Left renal cortex interstitium (tissue), 4 donors: ENCODE data around the gene DNLZ. TPM values are rescaled to one million over a fixed set of nuclear protein-coding genes. Genes with fewer than 3 reads are reported as not detected.

Experiments
- DNase-seq, 4 donors: peaks; one replicate each; pipeline ENCODE4 v3.0.0-alpha.2; 2013; ENCODE audit warnings: low read depth in 4 of 4, low spot score in 2 of 4, missing footprints in 1 of 4
- polyA plus RNA-seq, 4 donors: library from polyadenylated mRNA; unstranded; fragments of 120-200 nt; gene quantifications; one replicate each; pipeline ENCODE4 v1.2.1, GENCODE V29; 2013; ENCODE audit not compliant: insufficient read length in 4 of 4

DNLZ gene
- polyA plus RNA-seq, 4 donors, result 5.0 to 26.2 (median 9.1) TPM

DNA sequence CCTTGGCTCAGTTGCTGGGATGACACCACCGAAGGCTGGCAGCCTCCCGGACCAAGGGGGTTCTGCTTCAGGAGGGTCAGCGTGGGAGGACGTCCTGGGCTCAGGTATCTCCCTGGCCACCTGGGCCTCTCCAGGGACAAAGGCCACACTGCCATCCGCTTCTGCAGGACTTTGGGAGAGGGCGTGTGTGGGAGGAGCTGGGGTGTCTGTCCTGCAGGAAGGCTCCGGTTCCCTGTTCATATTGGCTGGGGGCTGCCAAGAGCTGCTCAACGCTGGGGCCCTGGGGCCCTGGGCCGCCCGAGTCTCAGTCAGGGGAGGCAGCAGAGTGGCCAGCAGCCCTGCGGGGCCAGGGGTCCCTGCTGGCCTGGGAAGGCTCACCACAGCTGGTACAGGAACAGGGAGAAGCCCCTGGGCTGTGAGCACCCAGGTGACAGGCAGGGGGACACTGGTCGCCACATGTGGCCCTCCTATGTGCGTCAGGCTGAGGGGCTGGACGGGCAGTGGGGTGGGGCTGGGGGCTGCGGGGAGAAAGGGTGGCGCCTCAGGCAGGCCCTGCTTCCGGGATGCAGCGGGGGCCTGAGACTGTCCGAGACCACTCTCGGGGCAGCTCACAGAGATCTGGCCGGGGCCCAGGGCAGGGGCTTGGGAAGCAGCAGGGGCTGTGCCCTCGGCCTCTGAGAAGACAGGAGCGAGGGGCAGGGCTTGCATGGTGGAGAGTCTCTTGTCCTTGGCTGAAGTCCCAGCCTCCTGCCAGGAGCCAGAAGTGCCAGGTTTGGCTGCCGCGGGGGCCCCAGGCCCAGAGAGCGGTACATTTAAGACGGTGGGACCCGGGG lies 14.8 kb upstream of the DNLZ start:
- DNase-seq, result no peak

DNA sequence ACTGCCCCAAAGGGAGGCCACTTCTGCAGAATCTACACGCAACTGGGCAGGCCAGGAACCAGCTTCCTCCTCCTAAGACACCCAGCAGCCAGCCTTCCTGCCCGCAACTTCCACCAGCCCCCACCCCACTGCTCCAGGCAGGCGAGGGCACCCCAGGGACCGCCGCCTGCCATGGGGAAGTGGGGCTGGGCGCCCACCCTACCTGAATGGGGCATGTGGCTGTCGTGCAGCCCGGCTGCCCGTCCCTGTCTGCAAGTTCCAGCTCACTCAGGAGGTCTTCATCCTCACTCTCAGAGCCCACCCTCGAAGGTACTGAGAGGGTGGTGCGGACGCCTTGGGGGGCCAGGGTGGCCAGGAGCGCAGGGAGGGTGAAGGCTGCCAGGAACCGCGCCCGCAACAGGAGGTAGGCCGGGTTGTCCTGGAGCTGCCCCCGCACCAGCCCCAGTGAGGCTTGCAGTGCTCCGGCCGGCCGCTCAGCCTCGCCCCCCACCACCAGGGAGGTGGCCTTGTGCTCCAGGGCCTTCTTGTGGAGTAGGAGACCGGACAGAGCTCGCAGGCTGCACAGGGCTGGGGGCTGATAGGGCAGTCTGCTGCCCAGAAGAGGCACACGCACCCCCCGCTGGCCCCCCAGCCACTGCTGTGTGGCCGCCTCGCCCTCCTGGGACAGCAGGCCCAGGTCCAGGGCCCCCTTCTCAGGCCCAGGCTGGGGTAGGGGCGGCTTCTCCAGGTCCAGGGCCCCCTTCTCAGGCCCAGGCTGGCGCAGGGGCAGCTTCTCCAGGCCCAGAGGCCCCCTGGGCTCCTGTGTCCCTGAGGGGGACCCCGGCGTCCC lies 14.0 kb upstream of the DNLZ start:
- no peak for DNase-seq

DNA sequence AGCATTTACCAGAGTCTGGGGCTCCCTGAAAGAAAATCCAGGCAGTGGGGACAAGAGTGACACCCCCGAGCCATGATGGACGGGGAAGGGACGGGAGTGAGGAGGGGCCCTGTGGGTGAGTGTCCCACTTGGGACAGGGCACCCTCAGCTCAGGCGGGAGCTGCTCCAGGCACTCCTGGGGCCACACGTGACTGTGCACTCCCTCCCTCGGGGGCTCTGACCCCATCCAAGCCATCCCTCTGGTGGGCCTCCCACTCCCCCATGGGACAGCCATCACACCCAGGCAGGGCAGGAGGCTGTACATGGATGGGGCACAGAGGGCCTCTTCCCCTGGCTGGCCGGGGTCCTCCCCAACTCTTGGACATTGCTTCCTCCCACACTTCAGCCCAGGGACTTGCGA lies 12.9 kb upstream of the DNLZ start:
- no peak for DNase-seq

DNA sequence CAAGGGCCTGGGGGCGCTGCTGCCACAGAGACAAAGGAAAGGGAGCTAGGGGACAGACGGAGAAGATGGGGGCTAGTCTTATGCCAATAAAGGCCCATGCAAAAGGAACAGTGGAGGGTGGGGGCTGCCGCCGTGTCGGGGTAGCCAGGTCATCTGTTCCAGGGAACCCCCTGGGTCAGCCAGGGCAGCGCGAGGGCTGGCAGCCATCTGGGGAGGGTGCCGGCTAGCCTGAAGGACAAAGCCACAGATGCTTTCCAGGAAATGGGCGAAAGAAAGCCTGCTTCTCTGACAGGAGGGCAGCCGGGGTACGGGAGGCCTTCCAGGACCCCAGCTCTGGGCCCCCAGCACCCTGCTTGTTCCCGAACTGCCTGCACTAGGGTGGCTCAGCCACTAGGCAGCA lies 11.6 kb upstream of the DNLZ start:
- no peak for DNase-seq

DNA sequence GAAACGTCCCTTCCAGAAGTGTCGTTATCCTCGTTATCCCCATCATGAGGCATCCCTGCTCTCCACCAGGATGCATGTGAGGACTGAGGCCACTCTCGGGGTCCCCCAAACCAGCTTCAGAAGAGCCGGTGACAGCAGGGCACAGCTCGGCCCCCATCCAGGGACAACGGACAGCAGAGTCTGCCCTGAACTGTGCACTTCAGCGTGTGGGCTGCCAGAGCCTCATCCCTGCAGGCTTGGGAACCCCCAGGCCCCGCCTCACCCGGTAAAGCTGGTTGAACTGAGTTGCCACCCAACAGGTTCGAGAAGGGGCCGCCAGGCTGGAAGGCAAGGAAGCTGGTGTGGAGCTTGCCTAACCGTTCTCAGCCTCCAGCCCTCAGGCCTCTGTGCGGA lies 10.6 kb upstream of the DNLZ start:
- no peak for DNase-seq

DNA sequence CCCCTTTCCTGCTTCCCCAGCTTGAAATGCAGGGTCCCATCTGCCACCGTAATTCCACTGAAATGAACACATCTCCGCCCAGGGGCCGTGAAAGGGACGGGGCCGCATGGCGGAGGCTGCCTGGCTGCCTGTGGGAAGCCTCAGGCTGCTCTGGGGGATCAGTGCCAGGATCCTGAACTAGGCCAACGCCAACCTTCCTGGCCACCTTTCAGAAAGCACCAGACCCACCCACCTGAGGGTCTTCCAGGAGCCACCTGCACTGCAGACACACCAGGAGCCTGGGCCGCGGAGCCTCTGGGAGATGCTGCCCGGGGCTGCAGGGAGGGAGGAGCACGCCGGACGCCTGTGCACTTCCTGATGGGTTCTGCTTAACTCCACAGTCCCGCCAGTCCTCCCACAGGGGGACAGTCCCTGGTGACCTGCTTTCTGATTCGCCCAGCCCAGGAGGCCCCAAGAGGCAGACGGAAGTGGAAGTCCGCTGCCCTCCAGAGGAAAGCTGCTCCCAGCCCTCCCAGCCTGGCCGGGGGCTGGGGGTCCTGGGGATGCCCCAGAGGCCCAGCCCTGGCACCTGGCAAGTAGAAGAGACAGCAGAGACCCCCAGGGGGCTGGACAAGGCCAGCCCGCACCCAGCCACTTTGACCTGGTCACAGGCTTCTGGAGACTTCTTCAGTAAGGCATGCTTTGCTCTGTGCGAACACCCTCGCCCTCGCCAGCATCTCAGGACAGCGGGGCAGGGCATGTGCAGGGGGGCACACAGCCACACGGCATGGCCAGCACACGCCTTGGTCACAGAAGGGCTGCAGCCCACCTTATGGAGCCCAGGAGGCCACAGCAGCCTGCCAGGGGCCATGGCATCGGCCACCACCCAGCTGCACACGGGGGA lies 10.0 kb upstream of the DNLZ start, which contains the start of gene CARD9:
TSS of gene CARD9 (minus strand) at position 370 of the 883 bp plus-strand sequence. CDS start 1,591 bp downstream, outside the sequence.
- no peak for DNase-seq

DNA sequence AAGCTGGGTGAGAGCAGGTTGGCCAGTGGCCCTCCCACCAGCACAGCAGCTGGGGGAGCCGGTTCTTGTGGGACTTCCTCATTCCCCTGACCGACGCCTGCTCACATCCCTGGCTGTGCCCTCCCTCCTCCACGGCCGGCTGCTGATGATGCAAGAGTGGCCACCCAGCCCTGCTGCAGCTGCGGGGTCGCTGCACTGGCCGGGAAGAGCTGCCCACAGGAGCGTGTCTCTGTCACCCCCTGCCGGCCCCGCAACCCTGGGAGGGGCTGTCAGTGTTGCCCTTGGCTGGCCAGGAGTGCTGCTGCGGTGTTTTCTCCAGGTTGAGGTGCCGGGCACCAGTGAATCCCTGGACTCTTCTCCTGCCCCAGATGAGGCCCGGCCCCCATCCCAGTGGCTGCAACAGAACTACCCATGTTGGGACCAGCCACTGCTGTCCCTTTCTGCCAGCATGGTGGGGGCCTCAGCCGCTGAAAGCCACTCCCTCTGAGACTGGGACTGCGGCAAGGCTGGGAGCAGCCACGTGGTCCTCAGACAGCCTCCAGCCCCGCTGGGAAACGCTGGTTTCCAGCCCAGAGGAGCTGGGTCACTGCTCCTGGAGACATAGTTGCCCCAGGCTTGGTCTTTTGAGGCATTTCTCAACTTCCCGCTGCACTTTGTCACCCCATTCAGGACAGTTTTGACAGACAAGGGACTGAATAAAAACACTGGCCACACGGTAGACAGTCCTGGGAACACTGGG lies 9.2 kb upstream of the DNLZ start:
- peak in 1 of 4 donors; percentile 62 for DNase-seq

DNA sequence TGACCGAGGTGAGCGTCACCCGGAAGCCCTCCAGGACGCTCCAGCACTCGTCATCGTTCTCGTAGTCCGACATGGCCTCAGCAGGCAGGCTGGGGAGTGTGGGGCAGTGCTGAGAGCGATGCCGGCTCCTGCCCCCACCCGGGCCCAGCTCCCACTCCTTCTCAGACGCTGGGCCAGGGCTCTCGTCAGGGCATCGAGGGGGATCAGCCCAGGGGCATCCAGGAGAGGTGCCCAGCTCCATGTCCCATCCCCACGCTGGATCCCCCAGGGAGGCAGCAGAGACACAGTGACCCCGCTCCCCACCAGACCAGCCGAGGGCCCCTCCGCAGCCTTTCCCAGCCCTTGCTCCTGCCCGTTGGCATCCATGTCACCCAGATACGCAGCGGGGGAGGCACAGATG lies 8.5 kb upstream of the DNLZ start:
- DNase-seq, result no peak

DNA sequence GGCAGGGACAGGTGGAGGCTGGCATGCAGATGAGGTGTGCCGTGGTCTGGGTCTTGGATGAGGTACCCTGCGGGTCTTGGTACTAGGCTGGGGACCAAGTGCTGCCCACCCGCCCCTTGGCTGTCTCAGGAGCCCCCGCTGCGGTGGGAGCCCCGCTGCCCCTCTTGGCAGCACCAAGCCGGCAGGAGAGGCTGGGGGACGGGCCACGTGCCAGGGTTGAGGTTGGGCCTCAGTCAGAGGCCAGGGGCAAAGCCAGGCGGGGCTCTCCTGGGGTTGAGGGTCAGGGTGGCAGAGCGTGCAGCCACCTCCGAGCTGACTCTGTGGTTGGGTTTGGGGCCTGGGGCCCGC lies 8.0 kb upstream of the DNLZ start:
- DNase-seq, result no peak

DNA sequence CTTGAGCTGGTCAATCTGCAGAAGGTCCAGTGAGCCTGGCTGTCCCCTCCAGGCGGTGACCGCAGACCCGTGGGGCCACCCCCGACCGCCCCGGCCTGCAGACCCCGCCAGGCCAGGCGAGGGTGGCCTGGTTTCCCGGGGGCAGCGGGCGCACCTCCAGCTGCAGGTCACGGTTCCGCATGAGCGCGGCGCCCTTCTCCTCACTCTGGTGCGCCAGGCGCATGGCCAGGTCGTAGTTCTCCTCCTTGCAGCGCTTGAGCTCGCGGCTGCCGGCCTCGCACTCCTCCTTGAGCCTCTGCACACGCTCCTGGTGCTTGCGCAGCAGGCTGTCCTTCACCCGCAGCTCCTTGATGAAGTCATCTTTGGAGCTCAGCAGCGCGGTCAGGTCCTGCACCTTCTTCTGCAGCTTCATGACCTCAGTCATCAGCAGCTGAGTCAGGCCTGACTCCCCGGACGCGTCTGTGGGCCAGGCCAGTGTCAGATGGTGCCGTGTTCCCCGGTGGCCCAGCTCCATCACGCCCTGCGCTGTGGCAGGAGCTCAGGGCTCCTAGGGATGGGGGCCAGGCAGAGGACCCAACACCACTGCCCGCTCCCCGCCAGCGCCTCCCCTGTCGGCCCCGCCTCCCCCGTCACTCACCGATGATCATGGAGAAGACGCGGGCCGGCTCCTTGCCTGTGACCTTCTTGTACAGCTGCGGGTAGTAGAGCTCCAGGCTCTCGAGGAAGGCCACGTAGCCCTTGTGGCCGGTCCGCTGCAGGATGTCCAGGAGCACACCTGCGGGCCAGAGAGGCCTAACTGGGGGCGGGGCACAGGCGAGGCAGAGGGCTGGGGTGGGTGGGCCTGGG lies 7.4 kb upstream of the DNLZ start:
- DNase-seq, result no peak

DNA sequence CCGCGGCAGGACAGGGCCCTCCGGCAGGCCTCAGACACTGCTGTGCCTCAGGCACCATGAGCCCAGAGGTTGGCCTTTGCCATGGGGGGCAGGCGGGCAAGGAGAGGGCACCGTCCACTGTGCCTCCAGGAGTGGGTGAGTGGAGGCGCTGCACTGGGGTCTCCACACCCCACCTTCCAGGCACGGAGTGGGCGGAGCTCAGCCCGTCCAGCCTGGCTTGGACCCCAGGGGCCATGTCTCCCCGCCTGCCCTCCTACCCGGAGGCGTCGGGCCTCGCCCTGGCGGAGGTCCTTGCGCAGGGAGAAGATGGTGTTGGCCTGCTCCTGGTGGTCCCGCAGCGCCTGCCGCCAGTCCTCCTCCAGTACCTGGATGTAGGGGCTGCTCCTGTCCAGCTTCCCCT lies 6.5 kb upstream of the DNLZ start:
- no peak for DNase-seq

DNA sequence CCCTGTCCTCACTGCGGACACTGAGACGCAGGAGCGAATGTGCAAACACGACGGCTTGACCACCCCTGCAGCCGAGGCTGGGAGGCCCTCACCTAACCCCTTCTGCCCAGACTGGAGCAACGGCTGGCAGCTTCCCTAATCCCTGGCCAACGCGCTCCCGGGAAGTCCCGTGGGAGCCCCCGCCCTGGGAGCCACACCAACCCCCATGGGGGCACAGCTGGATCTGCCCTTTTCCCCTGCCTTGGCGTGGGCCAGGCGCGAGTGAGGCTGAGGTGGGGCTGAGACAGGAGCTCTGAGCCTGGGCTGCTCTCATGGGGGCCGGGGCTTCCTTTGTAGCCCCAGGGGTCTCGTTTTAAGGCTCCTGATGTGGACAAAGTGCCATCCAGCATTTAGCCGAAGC lies 4.6 kb upstream of the DNLZ start:
- DNase-seq, result no peak

DNA sequence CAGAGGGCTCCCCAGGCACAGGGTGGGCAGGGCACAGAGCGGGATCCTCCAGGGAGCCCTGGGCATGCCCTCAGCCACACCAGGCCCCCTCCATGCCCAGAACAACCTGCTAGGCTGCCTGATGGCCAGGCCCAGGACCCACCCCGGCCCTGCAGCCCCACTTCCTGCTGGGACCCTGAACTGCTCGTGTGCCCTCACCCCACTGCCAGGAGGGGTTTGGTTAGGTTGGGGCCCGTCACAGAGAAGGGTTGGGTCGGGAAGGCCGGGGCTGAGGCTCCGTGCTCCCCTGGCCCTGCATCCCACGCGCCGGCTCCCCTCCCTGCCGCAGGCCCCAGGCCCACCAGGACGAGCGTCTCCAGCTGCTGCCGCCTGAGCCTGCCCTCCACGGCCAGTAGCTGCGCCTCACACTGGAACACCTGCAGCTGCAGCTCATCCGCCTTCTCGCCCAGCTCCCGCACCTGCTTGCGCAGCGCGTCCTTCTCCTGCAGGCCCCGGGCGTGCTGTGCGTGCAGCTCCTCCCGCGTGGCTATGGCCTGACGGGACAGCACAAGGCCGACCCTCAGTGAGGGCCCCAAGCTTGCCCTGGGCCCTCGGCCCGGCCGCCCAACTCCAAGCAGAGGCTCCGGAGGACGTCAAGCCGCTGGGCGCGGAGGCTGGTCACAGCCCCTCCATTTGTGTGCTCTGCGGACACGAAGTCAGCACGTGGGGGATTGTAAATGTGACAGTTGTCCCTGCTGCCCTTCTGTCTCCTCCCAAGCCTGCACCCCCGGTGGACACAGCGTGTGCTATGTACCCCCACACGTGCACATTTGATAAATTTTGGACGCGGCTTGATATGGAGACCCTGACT lies 4.0 kb upstream of the DNLZ start:
- DNase-seq, result no peak

DNA sequence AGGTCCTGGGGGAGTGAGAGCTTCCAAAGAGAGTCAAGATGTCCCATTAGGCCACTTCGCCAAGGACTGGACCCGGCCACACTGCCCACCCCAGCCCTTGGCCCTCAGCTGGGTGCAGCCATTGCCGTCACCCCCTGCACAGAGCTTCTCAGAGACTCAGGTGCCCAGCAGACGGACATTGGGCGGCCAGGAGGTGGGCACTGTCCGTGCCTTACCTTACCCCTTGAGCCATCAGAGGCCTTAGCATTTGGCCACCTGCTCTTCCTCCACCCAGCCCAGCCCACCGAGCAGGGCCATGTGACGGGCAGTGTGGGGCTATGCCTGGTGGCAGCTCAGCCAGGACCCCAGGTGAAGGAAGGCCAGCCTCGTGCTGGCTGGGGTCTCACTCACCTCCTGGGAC lies 3.3 kb upstream of the DNLZ start:
- DNase-seq, result no peak

DNA sequence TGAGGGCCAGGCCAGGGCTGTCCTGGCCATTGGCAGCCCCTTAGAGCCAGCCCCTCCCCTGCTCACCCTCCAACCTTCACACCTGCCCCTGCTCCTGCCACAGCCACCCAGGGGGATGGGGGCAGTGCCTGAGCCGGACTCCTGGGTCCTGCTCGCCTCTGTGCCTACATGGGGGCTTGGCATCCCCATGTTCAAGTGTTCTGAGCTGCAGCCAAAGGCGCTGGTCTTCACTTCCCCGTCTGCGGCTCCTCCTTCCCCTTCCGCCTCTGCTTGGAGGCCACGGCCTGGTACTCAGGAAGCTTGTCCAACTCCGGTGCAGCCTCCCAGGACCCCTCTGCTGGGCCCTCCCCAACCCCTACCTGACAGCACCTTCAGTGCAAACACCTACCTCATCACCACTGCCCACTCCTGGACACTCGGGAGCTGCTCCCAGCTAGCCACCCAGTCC lies 2.3 kb upstream of the DNLZ start:
- DNase-seq, result no peak

DNA sequence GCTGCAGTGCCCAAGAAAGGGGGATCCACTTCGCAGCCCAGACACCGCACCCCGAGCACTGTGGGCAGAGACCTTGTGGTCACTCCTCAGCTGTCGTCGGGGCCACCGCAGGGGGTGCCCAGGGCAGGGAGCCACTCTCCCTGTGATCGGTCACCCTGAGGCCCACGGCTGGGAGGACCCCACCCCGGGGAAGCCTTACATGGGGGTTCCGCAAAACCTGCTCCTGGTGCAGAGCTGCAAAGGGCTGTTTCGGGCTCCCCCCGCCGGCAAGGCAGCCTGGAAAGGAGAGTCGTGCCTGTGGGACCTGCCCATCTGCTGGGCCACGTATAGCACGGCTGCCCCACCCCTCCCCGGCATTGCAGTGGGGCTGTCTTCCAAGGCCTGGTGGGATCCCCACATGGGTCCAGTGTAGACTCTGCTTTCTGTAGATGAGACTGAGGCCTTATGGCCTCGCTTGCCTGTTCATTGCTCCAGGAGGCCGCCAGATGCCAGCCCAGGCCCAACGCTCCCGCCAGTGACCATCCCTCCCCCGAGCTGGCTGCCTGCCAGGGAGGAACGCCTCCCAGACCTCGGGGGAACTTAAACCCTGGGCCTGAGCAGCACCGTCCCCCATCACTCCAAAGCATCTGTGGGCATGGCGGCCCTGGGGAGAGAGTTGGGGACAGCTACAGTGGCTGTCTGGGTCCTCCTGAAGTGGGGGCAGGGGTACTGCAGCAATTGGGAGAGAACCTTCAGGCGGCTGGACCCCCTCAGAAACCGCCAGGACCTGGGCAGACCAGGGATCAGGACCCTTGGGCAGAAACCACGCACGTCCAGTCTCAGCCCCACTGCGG lies 1.6 kb upstream of the DNLZ start:
- no peak for DNase-seq

DNA sequence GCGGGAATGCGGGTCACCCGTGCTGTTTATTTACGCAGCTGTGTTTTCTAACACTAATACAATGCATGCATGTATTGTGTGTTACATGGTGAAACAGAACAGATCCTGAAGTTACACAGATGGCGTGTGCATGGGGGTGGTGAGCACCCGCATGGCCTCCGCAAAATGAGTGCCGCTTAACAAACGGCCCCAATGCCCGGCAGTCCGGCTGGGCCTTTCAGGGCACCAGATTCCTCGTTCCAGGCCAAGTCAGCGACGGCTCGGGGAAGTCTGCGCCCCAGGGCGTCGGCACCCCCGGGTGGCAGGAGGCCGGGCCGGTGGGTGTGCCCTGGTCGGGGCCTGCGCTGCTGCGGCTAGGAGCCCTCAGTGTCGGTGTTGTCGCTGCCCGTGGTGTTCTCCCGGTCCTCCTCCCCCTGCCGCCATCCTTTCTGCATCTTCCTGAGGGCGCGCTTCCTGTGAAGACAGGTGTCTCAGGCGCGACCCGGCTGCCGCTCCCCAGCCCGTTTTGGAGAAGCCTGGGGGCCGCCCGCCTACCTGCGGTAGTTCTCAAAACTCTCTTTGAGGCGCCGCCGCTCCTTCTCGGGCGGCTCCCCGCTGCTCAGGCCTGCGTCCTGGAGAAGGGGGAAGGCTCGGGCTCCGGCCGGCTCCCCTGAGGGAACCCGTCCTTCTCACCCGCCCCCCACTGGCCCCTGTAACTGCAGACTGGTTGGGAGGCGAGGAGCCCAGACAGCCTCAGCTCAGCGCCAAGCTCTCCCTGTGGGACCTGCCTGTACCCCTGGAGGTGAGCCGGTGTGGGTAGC lies 605 bp upstream of the DNLZ start:
- DNase-seq, result no peak
